SH-SY5Y (cell line): ENCODE measurements around the gene CHD3.

ENCODE experiments used
- GATA2 ChIP-seq: IDR thresholded peaks from 2 replicates; pipeline ENCODE4 v1.6.1; 2011; ENCODE audit warnings: mild to moderate bottlenecking, low read depth, low read length
- GATA3 ChIP-seq: IDR thresholded peaks from 2 replicates; pipeline ENCODE4 v1.6.1; 2011; ENCODE audit warnings: low read depth, mild to moderate bottlenecking, low read length, moderate library complexity

CHD3 gene

DNA sequence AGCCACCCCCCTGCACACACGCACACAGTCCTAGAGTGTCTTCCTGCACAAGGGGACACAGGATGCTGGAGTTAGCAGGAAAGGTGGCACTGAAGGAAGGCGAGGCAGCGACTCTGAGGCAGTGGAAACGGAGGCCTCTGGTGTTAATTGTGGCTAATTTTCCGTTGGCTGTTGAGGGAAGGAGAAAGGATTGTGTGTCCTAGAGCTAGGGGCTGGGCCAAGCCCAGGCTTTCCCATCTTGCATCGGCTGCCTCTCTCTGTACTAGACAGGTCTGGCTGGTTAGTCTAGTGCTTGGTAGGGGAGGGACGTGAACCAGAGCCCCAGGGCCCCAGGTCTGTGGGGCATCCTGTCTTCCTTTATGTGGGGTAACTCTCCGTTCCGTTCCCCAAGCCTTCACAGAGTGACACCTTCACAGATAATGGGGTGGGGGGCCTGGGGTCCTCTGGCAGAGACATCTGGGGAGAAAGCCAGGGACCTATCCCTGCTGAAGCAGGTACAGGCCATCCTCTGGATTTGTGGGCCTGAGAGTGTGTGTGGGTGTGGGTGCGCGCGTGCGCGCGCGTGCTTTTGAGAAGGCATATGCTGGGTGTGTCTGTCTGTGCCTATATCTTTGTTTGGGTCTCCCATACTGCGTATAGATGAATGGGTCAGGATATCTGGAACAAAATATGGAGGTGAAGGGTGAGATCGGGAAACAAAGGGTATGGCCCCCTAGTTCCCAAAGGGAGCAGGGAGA is at the start of gene CHD3:
Gene CHD3 (plus strand): TSS at position 606 of the 737 bp plus-strand sequence. CDS start 212 bp downstream, outside the sequence.
- TF ChIP-seq GATA2 = no peak
- TF ChIP-seq GATA3 = no peak

- TF ChIP-seq GATA2 (no peak), GATA3 (no peak)
Observed at GRCh38 chr17:7839190-7839875, 49.3 kb upstream of the CHD3 start.

- no peak for TF ChIP-seq GATA3
- TF ChIP-seq GATA2 = no peak
Observed at GRCh38 chr17:7839876-7840261, 48.7 kb upstream of the CHD3 start.

DNA sequence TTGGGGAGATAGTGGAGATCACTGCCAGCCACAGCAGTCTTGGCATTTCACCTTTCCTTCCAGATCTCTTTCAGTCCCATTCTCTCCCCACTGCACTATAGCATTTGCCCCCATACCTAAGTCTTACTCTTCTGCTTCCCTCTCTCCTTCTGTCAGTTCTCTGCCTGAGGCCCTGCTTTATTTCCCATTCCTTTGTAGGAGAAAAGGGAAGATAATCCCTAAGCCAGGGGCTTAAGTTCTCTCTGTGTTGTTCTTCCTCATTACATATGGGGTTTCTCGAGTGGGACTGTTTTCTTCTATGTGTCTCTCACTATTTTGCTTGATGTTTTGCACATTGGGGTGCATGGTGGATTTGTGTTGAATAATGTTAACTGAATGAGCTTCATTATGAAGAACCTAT is 48.1 kb upstream of the CHD3 start:
- TF ChIP-seq GATA2 = no peak
- TF ChIP-seq GATA3 = no peak

DNA sequence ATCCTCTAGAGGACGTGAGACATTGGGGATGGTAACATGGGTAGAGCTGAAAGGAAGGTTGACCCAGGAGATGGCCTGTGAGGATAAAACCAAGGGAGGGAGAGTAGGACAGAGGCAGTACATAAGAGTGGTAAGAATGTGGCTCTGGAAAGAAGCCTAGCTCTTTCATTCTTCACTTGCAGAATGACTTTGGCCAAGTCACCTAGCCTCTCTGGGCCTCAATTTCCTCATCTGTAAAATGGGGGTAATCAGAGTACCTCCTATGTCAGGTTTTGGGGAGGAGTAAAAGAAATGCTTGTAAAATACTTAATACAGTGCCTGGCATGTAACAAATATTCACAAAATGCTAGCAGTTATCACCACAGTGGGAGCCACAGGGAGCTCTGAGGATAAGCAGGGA is 47.7 kb upstream of the CHD3 start:
- TF ChIP-seq GATA3 = no peak
- TF ChIP-seq GATA2 = no peak

GRCh38 chr17:7841396-7841914 is 47.1 kb upstream of the CHD3 start:
- peak; percentile 66 for TF ChIP-seq GATA2
- no peak for TF ChIP-seq GATA3

DNA sequence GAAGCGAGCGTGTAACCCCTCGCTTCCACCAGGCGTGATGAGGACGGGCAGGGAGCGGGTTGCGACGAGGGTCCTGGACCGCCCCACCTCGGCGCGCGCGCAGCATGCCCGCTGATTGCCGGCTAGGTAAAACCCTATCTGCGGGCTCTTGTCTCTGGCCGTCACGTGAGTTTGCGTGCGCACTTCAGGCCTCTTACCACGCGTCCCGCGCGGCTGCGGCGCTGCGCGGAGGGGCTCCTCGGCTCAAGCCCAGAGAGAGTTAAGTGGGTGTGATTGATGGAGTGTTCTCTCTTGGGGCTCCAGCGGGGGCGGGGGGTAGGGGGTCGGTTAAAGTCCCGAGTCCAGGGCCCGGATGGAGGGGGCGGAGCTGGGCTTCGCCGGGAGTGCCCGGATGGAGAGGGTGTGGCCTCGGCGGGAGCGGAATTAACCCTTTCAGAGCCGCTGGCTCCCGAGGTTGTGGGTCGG is 46.6 kb upstream of the CHD3 start:
- TF ChIP-seq GATA3 (no peak), GATA2 (no peak)

DNA sequence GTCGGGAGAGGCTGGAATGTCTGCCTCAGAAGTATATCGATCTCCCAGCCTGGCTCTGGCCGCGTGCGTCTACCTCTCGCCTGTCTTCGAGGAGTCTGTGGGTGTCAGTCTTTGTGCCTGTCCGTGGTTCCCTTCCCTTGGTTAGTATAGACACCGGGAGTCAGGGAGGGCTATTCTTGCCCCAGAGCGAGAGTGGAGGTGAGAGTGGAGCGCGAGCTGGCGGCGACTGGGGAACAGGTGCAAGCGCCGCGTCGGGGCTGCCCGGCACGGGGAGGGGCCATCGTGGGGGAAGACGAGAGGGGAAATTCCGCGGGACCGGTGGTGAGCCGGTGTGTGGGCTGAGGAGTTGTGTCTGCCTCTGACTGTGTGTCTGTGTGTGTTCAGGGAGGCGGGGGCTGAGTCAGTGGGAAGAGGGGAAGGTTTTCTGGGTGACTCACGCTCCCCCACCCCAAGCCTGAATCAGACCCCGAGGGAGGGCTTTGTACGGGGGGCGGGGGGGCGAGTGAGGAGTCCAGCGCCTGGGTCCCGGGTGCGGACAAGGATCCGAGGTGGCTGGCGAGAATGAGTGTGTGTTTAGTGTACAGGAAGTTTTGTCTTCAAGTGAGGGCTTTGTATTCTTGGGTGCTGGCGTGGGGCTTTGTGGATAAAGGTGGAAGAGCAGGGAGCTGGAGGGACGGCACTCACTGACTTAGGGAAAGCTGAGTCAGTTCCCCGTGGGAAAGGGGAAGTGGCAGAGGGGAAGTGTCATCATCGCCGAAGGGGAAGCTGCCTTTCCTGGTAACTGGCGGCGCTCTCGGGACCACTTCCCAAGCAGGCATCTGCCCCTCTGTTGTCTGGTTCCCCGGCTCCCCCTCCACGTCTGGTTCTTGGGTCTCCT is 46.0 kb upstream of the CHD3 start:
- TF ChIP-seq GATA3 (no peak), GATA2 (no peak)

DNA sequence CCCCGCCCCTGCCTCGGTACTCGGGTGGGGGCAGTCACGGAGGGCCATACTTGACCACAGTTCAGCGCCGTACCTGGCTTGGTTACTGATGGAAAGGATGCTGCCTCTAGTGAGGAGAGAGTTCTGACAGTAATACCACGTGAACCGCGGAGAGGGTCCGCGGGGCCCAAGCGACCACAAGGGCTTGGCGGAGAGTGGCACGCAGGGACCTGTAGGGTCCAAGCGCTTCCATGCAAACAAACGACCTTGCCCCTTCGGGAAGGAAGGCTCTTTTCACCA is 45.4 kb upstream of the CHD3 start:
- TF ChIP-seq GATA2 = no peak
- no peak for TF ChIP-seq GATA3

- no peak for TF ChIP-seq GATA2
- TF ChIP-seq GATA3 = no peak
Observed at GRCh38 chr17:7843536-7844291, 44.9 kb upstream of the CHD3 start.

GRCh38 chr17:7844292-7845154 is 44.1 kb upstream of the CHD3 start:
- no peak for TF ChIP-seq GATA3
- TF ChIP-seq GATA2 = no peak

DNA sequence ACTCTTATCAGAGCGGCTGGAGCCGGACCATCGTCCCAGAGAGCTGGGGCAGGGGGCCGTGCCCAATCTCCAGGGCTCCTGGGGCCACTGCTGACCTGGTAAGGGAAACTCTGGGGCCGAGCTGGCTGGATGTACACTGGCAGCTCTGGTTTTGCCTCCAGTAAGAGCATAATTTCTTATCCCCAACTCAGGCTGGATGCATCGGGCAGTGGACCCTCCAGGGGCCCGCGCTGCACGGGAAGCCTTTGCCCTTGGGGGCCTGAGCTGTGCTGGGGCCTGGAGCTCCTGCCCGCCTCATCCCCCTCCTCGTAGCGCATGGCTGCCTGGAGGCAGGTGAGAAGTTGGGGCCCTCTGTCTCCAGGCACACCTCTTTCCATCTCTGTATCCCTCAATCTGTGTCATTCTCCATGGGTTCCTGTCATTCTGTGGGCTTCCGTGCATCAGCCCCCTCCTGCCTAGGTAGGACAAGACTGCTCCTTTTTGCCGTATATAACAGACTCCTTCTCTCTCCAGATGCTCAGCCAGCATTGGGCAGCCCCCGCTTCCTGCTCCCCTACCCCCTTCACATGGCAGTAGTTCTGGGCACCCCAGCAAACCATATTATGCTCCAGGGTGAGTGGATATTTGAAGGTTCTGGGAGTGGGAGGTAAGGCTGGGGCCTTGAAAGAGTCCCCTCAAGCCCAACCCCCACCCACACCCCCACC is 43.1 kb upstream of the CHD3 start:
- TF ChIP-seq GATA3 (no peak), GATA2 (no peak)
